ENCODE results near the gene TOX4.
"Not testable (repeated sequence)": the region's sequence is repeated elsewhere in the genome, so short reads cannot be mapped to it uniquely, and the experiment has no call there.

Gene TOX4

DNA sequence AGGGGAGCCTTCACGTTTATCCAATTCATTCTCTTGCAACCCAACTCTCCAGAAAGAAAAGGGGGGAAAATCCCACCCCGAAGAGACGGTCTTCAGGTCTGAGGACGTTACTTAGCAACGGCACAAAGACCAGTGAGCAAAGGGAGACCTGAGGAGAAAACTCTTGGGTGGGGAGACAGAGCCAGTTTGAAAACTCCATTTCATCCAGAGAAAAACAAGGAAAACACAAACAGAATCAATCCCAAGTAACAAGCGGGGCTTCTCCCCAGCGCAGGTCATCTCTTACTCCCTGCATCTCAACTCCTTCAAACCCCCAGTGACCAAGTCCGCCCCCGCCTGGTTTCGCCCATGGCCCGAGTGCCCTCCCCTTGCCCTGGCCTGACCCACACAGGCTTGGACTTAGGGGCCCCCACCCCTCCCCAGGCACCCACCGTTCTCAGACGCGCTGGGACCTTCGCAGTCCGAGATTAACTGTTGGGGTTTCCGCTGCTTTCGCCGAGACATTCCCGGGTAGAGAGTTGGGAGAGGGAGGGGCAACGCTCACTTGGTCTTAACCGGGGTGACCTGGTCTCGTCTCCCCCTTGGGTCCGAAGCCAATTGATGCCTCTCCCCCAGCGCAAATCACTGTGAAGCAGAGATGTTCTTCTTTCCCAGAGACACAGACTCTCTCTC lies 59.6 kb downstream of the TOX4 start:
- DNase-seq = no peak

DNA sequence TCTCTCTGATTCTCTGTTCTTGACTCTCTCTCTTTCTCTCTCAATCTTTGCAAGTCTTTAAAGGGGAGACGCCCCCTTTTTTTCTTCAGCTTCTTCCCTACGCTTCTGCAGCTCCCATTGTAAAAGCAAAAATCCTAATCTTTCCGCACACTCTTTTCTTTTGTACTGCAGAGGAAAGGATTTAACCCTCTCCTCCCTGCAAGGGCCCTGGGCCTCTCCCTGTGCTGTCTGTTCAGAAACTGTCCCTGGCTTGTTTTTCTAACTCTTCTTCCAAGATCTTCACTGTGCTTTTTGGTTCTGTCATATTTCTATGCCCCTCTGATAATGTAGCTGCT lies 60.1 kb downstream of the TOX4 start:
- no peak for DNase-seq

DNA sequence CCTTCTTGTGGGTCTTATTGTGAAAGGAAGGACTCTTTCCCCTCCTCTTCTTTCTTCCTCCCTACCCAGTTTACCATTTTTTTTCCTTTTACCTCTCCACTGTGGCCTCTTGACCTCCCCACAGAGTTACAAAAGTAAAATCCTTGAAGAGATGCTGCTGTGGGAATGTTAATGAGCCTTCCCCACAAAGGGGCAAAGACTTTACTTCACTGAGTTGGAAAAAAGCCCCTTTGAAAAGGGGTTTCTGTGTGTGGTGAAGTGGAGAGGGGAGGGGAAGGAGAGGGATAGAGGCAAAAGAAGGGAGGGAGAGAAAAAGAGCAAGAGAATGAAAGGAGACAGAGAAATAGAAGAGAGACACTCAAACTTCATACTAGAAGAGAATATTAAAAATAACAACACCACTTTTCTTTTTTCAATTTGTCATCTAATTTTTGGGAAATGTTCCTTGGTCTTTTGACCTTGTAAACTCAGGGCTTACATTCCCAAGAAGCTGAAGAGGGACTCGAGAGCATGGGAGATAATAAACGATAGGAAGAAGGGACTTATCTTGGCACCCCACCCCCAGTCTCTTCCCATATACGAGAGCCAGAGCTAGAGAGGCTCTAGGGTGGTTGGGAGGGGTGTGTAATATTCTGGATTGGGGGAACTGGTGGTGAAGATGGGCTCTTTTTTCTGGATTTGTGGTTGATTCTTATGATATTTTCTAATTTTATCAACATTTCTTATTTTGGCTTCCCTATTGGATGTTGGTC lies 62.4 kb downstream of the TOX4 start:
- no peak for DNase-seq

DNA sequence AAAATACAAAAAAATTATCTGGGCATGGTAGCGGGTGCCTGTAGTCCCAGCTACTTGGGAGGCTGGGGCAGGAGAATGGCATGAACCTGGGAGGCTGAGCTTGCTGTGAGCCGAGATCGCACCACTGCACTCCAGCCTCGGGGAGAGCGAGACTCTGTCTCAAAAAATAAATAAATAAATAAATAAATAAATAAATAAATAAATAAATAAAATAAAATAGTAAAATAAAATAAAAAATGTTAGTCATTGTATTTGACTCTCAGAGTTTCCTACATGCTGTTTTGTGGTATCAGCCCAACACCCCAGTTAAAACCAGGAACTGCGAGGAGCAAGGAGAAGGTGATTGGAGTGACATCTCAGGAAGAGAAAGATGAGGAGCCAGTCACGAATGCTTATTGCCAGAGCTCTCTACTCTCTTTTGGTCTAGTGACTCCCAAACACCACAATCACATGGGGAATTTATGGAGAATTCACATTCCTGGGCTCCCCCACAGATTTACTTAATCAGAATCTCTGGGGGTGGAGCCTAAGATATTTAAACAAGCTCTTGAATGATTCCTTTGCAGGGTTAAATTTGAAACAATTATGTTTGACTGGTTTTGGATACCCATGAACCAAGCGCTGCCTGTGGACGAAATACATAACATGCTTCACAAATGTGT lies 64.5 kb downstream of the TOX4 start:
- no peak for DNase-seq

DNA sequence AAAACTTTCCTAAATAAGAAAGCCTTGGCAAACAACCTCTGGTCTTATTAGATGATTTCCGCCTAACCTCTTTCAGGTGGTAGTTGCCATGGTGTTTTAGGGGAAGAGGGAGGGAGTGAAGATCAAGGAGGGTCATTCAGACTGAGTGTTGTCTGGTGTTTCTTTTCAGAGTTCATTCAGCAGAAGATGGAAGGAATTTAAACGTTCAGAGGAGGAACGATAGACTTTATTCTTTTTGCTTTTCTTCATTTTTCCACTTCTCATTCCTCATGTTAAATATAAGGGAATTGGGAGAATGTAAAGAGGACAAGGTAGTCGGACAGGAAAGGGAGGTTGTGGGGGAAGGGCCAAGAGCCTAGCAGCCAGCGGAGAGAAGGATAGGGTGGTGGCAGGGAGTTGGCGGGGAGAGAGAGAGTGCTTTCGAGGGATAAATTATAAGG lies 66.5 kb downstream of the TOX4 start:
- DNase-seq = no peak

DNA sequence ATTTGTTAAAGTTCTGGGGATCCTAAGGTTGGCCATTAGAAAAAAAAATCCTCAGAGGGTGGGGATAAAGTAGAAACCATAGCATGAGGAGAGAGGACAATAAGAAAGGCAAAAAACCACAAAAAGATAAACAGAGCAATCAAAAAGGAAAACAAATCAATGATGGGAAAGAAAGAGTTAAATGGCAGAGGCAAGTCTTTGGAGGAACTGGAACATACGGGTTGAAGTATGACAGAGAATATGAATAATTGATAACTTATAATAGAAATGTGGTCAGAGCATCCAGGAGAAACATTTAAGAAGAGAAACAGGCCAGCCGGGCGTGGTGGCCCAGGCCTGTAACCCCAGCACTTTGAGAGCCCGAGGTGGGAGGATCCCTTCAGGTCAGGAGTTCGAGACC lies 67.0 kb downstream of the TOX4 start:
- no peak for DNase-seq

DNA sequence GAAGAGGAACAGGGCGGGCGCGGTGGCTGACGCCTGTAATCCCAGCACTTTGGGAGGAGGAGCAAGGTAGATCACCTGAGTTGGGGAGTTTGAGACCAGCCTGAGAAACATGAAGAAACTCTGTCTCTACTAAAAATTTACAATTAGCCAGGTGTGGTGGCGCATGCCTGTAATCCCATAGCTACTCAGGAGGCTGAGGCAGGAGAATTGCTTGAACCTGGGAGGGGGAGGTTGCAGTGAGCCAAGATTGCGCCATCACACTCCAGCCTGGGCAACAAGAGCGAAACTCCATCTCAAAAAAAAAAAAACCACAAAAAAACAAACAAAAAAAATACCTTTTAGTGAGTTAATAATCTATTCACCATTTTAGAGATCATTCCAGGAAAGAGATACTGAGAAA lies 67.6 kb downstream of the TOX4 start:
- DNase-seq = not testable (repeated sequence)

All from CD4-positive, alpha-beta T cell treated with Interferon gamma for 1 hour (primary cell).